IPS DF 19.7 (cell line): ENCODE data around the gene C7orf33.
"Not testable (repeated sequence)": the region's sequence is repeated elsewhere in the genome, so short reads cannot be mapped to it uniquely, and the experiment has no call there.

ENCODE experiments used
- DNase-seq: peaks from one replicate; pipeline ENCODE4 v3.0.0-alpha.2; 2013; ENCODE audit warnings: low read depth, low spot score

C7orf33 gene

GRCh38 chr7:148590471-148590870, at the start of gene C7orf33:
Gene C7orf33, plus strand, starts transcription at chr7:148590766. Its CDS starts 160 bp downstream, at chr7:148590926.
- no peak for DNase-seq

- DNase-seq: no peak
Measured at GRCh38 chr7:148541891-148542504, 48.6 kb upstream of the C7orf33 start.

- DNase-seq: no peak
Measured at GRCh38 chr7:148543302-148543701, 47.3 kb upstream of the C7orf33 start.

GRCh38 chr7:148545172-148545571, 45.4 kb upstream of the C7orf33 start:
- DNase-seq: no peak

- DNase-seq: no peak
Measured at GRCh38 chr7:148545932-148546331, 44.6 kb upstream of the C7orf33 start.

- DNase-seq: no peak
Measured at GRCh38 chr7:148546857-148547256, 43.7 kb upstream of the C7orf33 start.

- no peak for DNase-seq
Measured at GRCh38 chr7:148547951-148548350, 42.6 kb upstream of the C7orf33 start.

- no peak for DNase-seq
Measured at GRCh38 chr7:148553979-148554378, 36.6 kb upstream of the C7orf33 start.

- no peak for DNase-seq
Measured at GRCh38 chr7:148556892-148557291, 33.7 kb upstream of the C7orf33 start.

- no peak for DNase-seq
Measured at GRCh38 chr7:148558914-148559313, 31.7 kb upstream of the C7orf33 start.

GRCh38 chr7:148561099-148561498, 29.5 kb upstream of the C7orf33 start:
- no peak for DNase-seq

- no peak for DNase-seq
Measured at GRCh38 chr7:148563583-148564274, 26.8 kb upstream of the C7orf33 start.

GRCh38 chr7:148564275-148564951, 26.2 kb upstream of the C7orf33 start:
- not testable (repeated sequence) for DNase-seq

GRCh38 chr7:148566736-148567135, 23.8 kb upstream of the C7orf33 start:
- DNase-seq: no peak

GRCh38 chr7:148567524-148567923, 23.0 kb upstream of the C7orf33 start:
- DNase-seq: no peak

GRCh38 chr7:148570510-148570909, 20.1 kb upstream of the C7orf33 start:
- DNase-seq: no peak

GRCh38 chr7:148570973-148571372, 19.6 kb upstream of the C7orf33 start:
- DNase-seq: not testable (repeated sequence)

- no peak for DNase-seq
Measured at GRCh38 chr7:148571381-148571780, 19.2 kb upstream of the C7orf33 start.

GRCh38 chr7:148572067-148572522, 18.5 kb upstream of the C7orf33 start:
- no peak for DNase-seq

GRCh38 chr7:148573581-148573980, 17.0 kb upstream of the C7orf33 start:
- not testable (repeated sequence) for DNase-seq

- DNase-seq: no peak
Measured at GRCh38 chr7:148575640-148576411, 14.7 kb upstream of the C7orf33 start.

- no peak for DNase-seq
Measured at GRCh38 chr7:148579366-148579765, 11.2 kb upstream of the C7orf33 start.
